ENCODE data around the gene BRD7.

The BRD7 gene

DNA sequence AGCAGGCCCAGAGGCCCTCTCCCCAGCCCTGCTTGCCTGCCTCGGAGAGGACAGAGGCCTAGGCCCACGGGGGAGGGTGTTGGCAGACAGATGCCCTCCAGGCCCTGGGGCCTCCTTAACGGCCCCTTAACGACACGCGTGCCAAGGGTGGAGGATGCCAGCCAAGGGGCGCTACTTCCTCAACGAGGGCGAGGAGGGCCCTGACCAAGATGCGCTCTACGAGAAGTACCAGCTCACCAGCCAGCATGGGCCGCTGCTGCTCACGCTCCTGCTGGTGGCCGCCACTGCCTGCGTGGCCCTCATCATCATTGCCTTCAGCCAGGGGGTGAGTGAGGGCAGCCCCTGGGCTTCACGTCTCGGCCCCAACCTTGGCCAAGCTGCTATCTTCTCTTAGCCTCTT, 80.8 kb downstream of the BRD7 start:
- H3K36me3 ChIP-seq (ENCODE audit: low read length): no peaks in the 10 kb centered on the region
- H4K20me1 ChIP-seq (ENCODE audit: low read depth, low read length): no peaks in the 10 kb centered on the region
- H3K4me3 ChIP-seq (ENCODE audit: insufficient read depth, low read length, poor library complexity, severe bottlenecking): no peak overlapping the region
- TF ChIP-seq EZH2phosphoT487 (conservative IDR thresholded peaks at IDR 0.05; ENCODE audit: low read length): no peak
- TF ChIP-seq, protein P1, sequence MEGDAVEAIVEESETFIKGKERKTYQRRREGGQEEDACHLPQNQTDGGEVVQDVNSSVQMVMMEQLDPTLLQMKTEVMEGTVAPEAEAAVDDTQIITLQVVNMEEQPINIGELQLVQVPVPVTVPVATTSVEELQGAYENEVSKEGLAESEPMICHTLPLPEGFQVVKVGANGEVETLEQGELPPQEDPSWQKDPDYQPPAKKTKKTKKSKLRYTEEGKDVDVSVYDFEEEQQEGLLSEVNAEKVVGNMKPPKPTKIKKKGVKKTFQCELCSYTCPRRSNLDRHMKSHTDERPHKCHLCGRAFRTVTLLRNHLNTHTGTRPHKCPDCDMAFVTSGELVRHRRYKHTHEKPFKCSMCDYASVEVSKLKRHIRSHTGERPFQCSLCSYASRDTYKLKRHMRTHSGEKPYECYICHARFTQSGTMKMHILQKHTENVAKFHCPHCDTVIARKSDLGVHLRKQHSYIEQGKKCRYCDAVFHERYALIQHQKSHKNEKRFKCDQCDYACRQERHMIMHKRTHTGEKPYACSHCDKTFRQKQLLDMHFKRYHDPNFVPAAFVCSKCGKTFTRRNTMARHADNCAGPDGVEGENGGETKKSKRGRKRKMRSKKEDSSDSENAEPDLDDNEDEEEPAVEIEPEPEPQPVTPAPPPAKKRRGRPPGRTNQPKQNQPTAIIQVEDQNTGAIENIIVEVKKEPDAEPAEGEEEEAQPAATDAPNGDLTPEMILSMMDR (IDR thresholded peaks at IDR 0.05; ENCODE audit: insufficient read depth, low read length, poor library complexity, severe bottlenecking): no peak
- H3K9ac ChIP-seq (ENCODE audit: low read length): no peak overlapping the region
- no peak overlapping the region for H3K4me2 ChIP-seq (ENCODE audit: low read depth, low read length, poor library complexity, severe bottlenecking)
- no peaks in the 10 kb centered on the region for H3K9me2 ChIP-seq (replicated peaks; ENCODE audit: insufficient read depth, low read length)
- no peak overlapping the region for H2AFZ ChIP-seq (ENCODE audit: low read depth, low read length, severe bottlenecking)
- no peak overlapping the region for H3K27ac ChIP-seq (ENCODE audit: low read depth, low read length)
- 0 out of 2 replicates have a peak, but pooled peaks cover 10% of the 10 kb centered on the region for H3K79me2 ChIP-seq (ENCODE audit: insufficient read depth, low read length)
- no peaks in the 10 kb centered on the region for H3K27me3 ChIP-seq (ENCODE audit: low read length)
- H3F3A ChIP-seq (ENCODE audit: insufficient read depth): no peaks in the 10 kb centered on the region
- H3K9me3 ChIP-seq (ENCODE audit: insufficient read depth, low read length): no peaks in the 10 kb centered on the region

DNA sequence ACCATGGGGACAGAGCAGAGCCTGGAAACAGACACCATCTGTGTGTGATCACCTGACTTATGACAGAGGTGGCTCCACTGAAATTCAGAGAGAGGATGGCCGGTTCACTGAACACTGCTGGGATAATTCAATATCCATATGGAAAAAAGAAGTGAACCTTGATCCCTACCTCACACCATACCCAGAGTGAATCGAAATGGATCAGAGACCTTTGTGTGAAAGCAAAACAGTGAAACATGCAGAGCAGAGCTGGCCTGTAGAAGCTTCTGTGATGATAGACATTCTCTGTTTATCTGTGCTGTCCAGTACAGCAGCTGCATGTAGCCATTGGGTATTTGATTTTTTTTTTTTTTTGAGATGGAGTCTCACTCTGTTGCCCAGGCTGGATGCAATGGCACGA, 82.1 kb downstream of the BRD7 start:
- Histone ChIP-seq H3K79me2 (ENCODE audit: insufficient read depth, low read length) (0 out of 2 replicates have a peak, but pooled peaks cover 10% of the 10 kb centered on the region), H4K20me1 (ENCODE audit: low read depth, low read length) (no peaks in the 10 kb centered on the region), H2AFZ (ENCODE audit: low read depth, low read length, severe bottlenecking) (no peak overlapping the region)

DNA sequence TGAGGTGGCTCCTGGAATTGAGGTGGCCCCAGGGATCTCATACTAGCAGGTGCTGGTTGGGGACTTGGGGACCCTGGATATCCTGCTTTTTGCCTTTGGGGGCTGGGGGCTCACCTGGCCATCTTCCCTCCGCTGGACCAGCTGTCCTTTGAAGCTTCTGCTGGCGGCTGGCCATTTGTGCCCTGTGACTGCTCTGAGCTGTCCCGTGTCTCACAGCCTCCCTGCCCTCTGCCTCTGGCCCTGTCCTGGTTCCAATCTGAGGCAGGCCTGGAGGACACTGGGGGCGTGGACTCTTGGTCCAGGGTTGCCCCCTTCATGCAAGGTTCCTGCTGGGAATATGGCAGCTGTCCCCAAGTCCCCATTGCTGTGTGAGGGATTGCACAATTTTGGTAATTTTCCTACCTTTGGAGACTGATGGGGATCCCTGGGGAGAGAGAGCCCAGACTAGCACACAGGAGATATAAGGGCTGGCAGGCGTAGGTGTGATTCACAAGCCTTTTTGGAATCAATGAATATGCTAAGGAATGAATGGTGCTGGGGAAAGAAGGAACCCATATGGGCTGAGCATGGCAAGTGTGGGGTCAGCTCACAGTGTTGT, 83.3 kb downstream of the BRD7 start:
- Histone ChIP-seq H3K36me3 (ENCODE audit: low read length) (no peaks in the 10 kb centered on the region), H3K4me3 (ENCODE audit: insufficient read depth, low read length, poor library complexity, severe bottlenecking) (no peak overlapping the region), H4K20me1 (ENCODE audit: low read depth, low read length) (no peaks in the 10 kb centered on the region; the same call in 1 of the 2 replicates), H3K79me2 (ENCODE audit: insufficient read depth, low read length) (0 out of 2 replicates have a peak, but pooled peaks cover 10% of the 10 kb centered on the region), H3K27ac (ENCODE audit: low read depth, low read length) (no peak overlapping the region), H3K9ac (ENCODE audit: low read length) (no peak overlapping the region), H3F3A (ENCODE audit: insufficient read depth) (no peaks in the 10 kb centered on the region), H3K27me3 (ENCODE audit: low read length) (no peaks in the 10 kb centered on the region), H2AFZ (ENCODE audit: low read depth, low read length, severe bottlenecking) (no peak overlapping the region), H3K9me3 (ENCODE audit: insufficient read depth, low read length) (no peaks in the 10 kb centered on the region), H3K4me2 (ENCODE audit: low read depth, low read length, poor library complexity, severe bottlenecking) (no peak overlapping the region), H3K9me2 (replicated peaks; ENCODE audit: insufficient read depth, low read length) (no peaks in the 10 kb centered on the region)
- TF ChIP-seq EZH2phosphoT487 (conservative IDR thresholded peaks at IDR 0.05; ENCODE audit: low read length): no peak
- TF ChIP-seq, protein P1 (IDR thresholded peaks at IDR 0.05; ENCODE audit: insufficient read depth, low read length, poor library complexity, severe bottlenecking): no peak

More for the DNA sequence above, 82.1 kb downstream of the BRD7 start:
- Histone ChIP-seq H3K4me2 (ENCODE audit: low read depth, low read length, poor library complexity, severe bottlenecking) (no peak overlapping the region), H3K27me3 (ENCODE audit: low read length) (no peaks in the 10 kb centered on the region), H3K4me3 (ENCODE audit: insufficient read depth, low read length, poor library complexity, severe bottlenecking) (no peak overlapping the region), H3F3A (ENCODE audit: insufficient read depth) (no peaks in the 10 kb centered on the region), H3K9ac (ENCODE audit: low read length) (no peak overlapping the region), H3K9me3 (ENCODE audit: insufficient read depth, low read length) (no peaks in the 10 kb centered on the region), H3K36me3 (ENCODE audit: low read length) (no peaks in the 10 kb centered on the region), H3K9me2 (replicated peaks; ENCODE audit: insufficient read depth, low read length) (no peaks in the 10 kb centered on the region), H3K27ac (ENCODE audit: low read depth, low read length) (no peak overlapping the region)
- TF ChIP-seq EZH2phosphoT487 (conservative IDR thresholded peaks at IDR 0.05; ENCODE audit: low read length): no peak
- TF ChIP-seq, protein P1 (IDR thresholded peaks at IDR 0.05; ENCODE audit: insufficient read depth, low read length, poor library complexity, severe bottlenecking): no peak
